HG03469 (cell line): ENCODE data around the gene GABRG3.
"Not testable (repeated sequence)": the region's sequence is repeated elsewhere in the genome, so short reads cannot be mapped to it uniquely, and the experiment has no call there.

ENCODE experiments used
- ATAC-seq: cut with Tn5 transposase; IDR thresholded peaks from one replicate; pipeline ENCODE4 v1.9.1; 2021; ENCODE audit warnings: mild to moderate bottlenecking, moderate library complexity, moderate number of reproducible peaks; ENCODE audit not compliant: unreplicated experiment

GABRG3 gene

DNA sequence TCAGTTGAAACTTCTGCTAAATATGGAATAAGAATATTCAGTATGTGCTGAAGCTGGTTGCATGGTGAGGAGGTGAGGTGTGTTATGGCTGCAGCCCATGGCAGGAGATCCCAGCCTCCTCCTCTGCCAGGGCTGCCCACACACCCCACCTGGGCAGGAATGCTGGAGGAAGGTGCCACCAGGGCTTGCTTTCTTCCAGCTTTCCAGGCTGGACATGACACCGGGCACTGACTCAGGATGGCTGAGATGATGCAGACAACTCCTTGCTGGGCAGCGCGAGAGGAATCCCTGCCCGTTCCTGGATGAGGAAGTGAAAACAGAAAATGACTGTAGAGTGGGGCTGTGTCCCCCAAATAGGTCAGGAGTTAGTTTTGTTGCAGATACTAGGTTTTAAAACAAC lies 14.1 kb downstream of the GABRG3 start:
- no peak for ATAC-seq

DNA sequence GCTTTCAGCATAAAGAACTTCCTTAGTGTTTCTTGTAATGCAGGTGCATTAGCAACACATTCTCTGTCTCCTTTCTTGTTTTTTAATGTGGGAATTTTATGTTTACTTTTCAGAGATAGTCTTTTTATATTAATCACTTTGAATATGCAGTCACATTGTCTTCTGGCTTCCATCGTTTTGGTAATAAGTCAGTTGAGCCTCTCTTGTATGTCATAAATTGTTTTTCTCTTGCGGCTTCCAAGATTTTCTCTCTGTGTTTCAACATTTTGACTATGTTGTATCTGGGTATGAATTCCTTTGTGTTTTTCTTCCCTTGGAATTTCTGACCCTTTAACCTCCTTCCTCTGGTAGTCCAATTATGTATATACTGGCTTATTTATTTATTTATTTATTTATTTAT lies 25.3 kb downstream of the GABRG3 start:
- ATAC-seq, result no peak

DNA sequence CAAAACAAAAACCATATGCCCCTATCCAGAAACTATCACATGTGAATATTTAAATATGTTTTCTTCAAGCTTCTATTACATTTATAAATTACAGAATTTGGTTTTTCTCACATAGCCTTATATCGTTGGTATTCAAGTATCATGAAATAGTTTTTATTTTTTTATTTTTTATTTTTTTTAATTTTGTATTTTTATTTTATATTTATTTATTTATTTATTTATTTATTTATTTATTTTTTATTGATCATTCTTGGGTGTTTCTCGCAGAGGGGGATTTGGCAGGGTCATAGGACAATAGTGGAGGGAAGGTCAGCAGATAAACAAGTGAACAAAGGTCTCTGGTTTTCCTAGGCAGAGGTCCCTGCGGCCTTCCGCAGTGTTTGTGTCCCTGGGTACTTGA lies 32.0 kb downstream of the GABRG3 start:
- ATAC-seq, result not testable (repeated sequence)

DNA sequence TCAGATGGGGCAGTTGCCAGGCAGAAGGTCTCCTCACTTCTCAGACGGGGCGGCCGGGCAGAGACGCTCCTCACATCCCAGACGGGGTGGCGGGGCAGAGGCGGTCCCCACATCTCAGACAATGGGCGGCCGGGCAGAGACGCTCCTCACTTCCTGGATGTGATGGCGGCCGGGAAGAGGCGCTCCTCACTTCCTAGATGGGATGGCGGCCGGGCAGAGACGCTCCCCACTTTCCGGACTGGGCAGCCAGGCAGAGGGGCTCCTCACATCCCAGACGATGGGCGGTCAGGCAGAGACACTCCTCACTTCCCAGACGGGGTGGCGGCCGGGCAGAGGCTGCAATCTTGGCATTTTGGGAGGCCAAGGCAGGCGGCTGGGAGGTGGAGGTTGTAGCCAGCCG lies 33.2 kb downstream of the GABRG3 start:
- not testable (repeated sequence) for ATAC-seq

DNA sequence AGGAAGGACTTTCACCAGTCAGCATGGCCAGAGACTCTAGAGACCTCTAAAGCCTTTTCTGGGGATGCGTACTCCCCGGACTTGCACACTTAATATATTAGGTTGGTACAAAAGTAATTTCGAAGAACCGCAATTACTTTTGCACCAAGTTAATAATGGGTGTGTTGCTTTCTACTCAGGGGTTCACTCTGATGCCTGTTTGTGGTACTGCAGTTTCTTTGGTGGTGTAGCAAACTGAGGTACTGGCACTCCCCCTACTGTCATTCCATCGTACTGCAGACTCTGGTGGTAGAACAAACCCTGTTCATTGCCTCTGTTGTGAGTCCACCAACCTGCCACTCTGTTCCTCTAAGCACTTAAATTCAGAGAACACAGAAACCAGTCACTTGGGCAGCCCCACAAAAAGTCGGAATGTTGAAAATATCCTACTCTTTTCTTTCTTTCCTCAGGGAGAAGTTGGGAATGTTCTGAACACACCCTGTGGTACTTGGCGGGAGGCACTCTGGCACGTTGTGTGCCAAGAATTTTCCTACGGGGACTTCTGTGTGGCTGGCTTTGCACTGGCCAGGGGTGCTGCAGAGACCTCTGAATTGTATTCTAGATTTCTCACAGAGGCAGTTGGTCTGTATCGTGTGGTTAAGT lies 46.3 kb downstream of the GABRG3 start:
- ATAC-seq, result peak; percentile 72

DNA sequence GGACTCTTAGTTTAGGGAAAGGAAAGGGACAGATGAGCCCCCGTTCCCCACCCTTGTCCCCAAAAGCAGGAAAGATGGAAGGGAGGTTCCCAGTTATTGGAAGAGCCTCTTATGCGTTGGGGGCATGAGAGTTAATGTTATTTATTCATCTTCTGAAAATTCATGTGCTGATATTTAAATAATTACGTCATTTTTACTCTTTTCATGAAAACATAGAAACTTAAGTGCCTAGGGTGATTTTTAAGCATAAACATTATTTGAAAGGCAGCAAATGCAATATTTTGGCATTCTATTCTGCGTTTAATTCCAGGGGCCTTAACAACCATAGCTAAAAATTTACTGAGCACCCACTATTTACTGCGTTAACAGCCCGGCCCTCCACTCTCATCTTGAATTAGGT lies 48.7 kb downstream of the GABRG3 start:
- ATAC-seq, result no peak

DNA sequence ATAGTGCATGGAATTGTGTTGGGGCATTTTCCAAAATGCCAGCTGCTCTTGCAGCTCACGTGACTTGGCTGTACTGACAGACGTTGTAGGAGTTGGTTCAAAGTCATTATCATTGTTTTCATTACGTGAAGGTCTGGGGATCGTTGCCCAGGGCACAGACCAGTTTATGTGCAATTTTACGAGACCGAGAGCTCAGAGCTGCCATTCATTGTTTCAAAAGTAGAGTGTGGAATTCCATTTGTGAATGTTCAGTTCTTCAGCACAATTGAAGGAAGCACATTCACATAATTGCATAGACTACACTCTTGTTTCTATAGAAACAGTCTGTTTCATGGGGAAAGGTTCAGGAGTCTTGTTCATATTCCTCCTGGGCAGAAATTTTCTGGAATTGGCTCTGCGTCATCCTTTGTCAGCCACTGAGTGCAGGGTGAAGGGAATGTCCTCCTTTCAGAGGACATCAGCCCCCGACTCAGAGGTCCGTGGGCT lies 54.5 kb downstream of the GABRG3 start:
- ATAC-seq, result no peak

DNA sequence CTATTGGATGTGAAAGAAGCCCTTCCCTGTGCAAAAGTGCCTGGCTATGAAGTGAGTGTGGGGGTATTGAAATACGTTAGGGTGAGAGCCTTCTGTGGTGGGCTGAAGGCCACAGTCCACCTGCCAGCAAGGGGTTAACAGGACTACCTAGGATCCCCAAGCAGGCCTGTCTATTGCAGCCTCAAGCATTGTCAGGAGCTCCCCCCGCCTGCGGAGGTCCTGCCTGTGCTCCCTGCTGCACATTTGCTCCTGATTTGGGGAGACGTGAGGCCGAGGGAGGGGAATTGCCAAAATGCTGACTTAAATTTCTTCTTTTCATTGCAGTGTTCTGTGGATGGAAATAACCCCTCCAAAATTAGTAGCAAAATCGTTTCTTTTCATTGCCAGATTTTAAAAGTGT lies 56.2 kb downstream of the GABRG3 start:
- no peak for ATAC-seq

DNA sequence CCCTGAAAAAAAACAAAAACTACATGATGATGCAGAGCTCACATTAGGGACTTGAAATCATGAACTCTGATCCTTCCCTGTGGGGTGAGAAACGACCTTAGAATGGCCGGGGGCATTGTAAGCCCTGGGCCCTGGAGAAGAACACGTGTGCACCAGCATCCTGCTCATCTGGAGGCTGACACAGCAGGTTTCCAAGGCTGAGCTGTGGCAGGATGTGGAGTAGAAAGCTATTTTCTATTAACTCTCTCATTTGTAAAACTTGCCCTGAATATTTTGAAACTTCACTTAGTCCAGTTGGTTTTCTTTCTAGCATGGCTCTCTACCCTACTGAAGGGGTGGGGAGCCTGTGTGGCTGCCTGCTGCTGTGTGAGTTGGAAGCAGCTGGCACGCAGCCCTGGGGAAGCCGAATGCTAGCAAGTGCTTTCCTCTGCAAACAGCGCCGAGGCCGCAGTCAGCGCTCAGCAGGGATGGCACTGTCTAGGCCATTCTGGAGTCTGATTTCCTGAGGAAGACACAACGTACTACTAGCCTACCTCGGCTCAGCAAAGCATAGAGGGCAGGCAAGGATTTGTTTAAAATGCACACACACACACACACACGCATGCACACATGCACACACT lies 58.0 kb downstream of the GABRG3 start:
- no peak for ATAC-seq

DNA sequence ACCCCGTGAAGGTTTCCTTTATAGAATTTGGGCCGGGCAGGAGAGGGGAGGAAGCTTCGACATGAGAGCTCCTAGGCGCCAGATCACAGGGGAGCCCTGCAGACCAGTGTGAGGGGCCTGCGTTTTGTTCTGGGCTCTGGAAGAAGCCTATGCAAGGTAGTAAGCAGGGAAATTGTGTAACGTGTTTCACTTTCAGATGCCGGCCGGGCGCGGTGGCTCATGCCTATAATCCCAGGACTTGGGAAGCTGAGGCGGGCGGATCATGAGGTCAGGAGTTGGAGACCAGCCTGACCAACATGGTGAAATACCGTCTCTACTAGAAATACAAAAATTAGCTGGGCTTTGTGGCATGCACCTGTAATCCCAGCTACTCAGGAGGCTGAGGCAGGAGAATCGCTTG lies 65.2 kb downstream of the GABRG3 start:
- no peak for ATAC-seq

DNA sequence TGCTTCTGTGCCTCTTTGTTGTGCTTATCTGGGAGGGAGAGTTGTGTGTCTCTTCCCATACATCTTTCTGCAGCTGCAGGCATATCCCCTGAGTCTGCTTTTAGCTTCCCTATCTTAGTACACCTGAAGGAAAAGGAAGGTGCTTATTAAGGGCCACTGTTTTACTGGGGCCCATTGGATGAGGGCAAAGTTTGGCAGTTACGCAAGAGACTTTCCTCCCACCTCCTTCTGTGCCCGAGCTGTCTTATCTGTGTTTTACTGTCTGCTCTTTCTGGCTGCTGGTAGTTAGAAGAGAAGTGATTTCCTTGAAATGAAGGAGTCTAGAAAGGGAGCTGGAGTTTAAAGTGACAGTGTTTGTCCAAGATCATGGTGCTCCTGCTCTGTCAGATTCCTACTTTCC lies 66.5 kb downstream of the GABRG3 start:
- ATAC-seq, result no peak

DNA sequence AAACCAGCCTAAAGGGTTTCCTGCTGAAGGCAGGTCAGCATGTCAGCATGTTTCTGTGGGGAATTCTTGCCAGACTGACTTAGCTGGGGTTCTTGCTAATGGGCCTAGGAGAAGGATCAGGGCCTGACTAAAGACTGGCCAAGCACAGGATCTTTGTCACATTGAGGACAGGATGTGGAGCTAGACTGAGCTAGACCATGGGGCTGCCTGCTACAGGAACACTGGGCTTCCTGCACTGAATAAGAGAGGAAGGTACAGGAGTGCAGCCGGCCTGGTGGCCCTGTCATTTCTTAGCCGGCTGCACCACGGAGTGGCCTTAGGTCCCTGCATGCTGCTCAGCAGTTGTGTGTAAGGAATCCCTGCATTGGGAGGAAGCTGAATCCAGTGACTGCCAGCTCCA lies 68.2 kb downstream of the GABRG3 start:
- ATAC-seq, result no peak

DNA sequence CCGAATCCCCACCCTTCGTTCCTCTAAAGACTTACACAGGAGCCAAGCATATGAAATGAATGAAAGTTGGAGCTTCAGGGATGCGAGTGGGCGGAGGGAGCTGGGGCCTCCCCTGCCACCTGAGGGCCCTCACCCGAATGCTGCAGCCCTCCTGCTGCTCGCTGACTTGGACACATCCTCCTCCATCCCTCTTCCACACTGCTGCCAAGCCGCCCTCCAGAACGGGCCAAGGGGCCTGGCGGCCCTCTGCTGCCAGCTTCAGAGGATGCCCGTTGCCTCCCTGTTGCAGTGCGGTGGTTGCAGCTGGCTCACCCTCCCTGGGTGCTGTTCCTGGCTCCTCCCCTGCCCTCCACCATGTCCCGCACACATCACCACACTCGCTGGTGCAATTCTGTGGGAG lies 71.2 kb downstream of the GABRG3 start:
- no peak for ATAC-seq

DNA sequence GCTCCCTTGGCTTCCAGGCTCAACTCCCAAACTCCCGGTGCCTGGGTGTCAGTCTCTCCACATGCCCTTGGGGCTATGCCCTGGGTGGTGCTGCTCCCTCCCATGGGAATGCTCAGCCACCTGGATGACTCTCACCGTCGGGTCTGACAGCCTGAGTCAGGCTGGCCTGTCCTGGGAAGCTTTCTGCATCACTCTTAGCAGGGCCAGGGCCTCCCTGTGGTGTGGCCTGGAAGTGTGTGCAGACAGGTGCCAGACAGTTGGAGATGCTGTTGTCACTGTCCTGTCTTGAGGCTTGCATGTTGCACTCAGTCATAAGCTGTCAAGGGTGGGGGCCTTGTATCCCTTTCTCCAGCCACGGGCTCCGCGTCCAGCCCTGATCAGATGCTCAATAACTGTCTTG lies 71.7 kb downstream of the GABRG3 start:
- ATAC-seq, result no peak

DNA sequence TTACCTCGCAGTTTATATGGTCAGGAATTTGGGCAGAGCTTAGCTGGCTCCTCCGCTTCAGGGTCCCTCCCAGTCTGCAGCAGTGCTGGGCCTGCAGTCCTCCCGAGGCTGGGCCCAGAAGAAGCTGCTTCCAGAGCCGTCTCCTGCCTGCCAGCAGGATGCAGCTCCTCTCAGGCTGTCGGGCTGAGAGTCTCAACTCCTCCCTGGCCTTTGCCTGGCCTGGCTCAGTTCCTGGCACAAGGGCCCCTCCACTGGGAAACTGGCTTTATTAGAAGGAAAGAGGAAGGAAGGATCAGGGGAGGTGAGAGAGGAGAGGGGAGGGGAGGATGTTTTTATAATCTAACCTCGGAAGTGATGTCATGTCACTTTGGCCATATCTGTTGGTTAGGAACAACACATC lies 72.8 kb downstream of the GABRG3 start:
- ATAC-seq, result no peak

DNA sequence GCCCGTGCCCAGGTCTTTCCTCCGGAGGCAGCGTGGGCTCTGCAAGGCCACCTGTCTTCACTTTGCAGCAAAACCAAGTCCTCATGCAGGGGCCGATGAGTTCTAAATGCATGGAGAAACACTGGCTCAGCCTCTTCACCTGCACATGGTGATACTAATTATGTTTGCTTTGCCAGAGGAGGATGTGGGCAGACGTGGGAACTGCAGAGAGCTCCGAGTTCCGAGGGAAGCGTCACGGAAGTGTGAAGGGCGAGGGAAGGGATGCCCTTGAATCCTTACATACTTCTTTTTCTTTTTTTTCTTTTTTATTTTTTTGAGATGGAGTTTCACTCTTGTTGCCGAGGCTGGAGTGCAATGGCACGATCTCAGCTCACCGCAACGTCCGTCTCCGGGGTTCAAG lies 74.8 kb downstream of the GABRG3 start:
- no peak for ATAC-seq

DNA sequence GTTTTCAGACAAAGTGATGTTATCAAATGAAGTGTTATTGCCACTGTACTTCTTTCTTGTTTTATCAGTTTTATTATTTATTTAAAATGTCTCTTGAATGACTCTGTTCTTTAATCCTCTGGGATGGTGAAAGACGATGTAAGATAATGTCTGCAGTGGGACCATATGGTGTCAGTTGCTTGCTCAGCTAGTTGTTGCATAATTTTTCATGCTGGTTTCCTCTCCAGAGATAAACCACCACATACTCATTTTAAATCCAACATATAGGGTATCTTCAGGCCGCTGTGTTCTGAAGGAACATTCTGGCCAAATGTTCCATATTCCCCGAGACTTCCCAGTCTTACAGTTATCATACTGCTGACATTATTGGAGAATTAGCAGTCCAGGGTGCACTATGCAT lies 75.9 kb downstream of the GABRG3 start:
- no peak for ATAC-seq

DNA sequence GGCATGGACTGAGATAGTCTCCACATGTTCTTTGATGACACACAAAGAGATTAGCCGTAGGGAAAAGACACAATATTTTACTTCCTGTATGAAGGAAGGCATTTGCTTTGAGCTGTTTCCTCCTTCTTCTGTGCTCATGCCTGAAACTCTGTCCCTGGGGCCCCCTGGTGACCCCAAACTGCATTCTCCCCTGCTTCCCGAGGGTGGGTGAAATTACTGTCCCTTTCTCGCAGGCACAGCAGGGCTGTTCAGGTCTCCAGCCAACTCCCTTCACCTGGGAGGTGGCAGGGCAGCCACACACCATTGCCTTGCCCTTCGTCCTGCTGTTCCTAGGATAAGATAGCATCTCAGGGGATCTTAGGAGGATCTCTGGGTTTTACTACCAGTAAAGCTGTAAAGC lies 79.2 kb downstream of the GABRG3 start:
- ATAC-seq, result no peak

DNA sequence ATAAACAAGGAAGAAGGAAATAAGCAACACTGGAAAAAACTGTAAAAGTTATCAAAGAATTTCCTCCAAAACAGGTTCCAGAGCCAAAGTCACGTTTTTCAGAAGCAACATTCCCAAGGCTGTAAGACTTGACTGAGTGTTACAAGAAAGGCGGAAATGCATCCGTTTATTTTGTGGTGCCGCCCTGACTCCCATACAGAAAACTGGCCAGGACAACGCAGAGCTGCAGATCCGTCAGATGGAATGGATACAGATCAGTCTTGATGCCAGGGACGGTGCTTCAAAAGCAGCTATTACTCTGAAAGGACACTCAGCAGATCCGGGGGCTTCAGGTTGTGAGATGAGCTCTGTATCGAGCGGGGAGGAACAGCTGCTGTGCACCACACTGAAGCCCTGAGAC lies 83.4 kb downstream of the GABRG3 start:
- no peak for ATAC-seq

DNA sequence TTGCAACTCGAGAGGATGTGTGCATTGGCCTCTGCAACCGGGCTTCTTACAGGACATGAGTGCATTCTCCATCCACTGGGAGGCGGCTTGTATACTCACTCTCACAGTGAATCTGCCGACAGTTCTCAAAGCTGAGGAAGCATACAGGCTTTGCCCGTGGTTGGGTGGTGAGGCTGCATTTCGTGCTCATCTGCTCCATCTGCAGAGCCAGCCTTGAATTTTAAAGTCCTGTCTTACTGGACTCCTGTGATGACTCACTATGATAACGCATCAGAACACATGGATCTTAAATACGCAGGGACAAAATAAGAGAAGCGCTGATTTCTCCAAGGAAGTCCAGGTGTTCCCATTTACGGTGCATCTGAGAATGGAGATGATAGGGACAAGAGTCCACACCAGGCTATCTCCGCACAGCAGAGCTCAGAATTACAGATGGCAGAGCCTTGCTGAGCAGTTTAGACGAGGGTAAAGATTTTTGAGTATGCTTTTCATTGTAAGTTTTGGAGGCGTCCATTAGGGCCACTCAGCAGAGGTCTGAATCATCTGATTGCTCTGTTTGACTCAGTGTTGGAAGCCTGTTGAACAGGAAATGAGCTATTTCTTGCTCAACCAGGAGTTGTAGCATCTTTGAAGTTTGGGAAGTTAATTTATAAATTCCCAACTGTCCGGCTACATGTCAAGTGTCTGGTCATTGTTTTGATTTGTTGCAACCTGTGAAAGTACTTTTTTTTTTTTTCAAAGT lies 87.1 kb downstream of the GABRG3 start:
- ATAC-seq, result no peak

DNA sequence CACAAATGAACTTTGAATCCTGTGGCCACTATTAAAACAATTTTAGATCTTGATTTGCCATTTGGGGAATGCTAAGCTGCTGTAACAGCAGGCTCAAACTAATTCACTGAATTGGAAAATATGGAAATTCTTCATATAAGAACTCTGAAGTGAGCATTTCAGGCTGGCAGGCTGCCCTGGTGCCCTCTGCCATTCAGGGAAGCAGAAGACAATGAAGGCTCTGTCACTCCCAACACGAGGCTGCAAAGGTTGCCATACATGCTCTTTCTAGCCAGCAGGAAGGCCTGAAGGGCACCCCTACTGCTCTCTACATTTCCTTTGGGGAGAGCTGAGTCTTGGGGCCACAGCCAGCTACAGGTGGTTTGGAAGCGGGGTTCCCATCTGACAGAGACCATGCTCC lies 88.0 kb downstream of the GABRG3 start:
- no peak for ATAC-seq

DNA sequence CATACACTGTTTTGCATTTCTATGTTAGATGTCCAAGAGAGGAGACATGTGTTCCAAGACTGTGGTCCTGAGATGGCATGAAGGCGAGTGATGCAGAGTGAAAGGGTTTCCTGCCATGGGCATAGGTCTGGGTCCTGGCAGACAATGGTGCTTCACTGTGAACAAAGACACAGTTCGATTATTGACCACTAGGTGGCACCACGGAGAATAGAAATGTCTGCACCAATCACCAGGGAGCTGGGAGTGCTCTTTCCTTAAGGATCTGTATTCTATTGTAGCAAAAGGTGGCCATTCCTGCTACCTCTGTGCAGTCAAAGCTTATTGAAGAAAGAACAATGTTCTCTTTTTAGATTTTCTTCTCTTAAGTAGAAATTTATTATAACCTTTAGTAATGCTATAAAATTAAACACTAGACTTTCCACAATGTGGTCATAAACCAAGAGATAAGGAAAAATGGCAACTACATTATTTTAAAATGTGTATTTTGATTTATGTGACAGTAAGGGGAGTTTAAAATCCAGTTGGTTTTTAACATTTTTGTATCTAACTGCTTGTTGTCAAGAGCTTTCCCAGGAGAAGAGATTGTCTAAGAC lies 88.7 kb downstream of the GABRG3 start:
- no peak for ATAC-seq
